Measurements from ENCODE around the gene GRK5. TPM values are rescaled to one million over a fixed set of nuclear protein-coding genes. Genes with fewer than 3 reads are reported as not detected.

GRK5 gene
- total and polyA plus RNA-seq, 9 of the 15 experiments (the other 6 are each of a cell fraction or from before 2014, with no cell fraction given): 0.46 to 0.83 (median 0.67) TPM; not detected in 2

DNA sequence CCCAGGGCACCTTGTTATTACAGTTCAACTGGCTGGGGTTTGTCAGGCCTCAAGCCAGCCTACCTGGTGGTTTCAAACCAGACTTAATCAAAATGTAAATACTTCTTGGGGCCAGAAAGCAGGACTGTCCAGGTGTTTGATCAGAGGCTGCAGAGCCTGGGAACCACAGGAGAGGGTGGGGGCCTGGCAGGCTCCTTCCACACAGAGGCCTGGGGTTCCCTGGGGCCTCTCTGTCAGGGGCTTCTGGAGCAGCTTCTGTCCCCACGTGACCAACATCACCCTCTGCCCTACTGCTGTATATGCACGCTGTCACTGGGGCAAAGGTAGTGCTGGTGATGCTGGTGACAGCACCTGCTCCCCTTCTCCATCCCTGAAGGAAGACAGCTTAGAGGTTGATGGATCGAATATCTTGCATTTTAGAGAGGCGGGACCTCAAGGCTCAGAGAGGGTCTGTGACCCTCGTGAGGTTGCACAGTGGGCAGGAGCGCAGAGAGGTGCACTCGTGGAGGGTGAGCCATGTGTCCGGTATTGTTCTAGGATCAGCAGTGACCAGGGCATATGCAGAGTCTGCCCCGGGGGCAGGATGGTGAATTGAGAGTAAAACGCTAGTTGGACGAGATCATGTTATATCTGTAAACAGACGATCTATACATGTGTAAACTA, 95.4 kb downstream of the GRK5 start (continued):
- TF ChIP-seq, protein P1, sequence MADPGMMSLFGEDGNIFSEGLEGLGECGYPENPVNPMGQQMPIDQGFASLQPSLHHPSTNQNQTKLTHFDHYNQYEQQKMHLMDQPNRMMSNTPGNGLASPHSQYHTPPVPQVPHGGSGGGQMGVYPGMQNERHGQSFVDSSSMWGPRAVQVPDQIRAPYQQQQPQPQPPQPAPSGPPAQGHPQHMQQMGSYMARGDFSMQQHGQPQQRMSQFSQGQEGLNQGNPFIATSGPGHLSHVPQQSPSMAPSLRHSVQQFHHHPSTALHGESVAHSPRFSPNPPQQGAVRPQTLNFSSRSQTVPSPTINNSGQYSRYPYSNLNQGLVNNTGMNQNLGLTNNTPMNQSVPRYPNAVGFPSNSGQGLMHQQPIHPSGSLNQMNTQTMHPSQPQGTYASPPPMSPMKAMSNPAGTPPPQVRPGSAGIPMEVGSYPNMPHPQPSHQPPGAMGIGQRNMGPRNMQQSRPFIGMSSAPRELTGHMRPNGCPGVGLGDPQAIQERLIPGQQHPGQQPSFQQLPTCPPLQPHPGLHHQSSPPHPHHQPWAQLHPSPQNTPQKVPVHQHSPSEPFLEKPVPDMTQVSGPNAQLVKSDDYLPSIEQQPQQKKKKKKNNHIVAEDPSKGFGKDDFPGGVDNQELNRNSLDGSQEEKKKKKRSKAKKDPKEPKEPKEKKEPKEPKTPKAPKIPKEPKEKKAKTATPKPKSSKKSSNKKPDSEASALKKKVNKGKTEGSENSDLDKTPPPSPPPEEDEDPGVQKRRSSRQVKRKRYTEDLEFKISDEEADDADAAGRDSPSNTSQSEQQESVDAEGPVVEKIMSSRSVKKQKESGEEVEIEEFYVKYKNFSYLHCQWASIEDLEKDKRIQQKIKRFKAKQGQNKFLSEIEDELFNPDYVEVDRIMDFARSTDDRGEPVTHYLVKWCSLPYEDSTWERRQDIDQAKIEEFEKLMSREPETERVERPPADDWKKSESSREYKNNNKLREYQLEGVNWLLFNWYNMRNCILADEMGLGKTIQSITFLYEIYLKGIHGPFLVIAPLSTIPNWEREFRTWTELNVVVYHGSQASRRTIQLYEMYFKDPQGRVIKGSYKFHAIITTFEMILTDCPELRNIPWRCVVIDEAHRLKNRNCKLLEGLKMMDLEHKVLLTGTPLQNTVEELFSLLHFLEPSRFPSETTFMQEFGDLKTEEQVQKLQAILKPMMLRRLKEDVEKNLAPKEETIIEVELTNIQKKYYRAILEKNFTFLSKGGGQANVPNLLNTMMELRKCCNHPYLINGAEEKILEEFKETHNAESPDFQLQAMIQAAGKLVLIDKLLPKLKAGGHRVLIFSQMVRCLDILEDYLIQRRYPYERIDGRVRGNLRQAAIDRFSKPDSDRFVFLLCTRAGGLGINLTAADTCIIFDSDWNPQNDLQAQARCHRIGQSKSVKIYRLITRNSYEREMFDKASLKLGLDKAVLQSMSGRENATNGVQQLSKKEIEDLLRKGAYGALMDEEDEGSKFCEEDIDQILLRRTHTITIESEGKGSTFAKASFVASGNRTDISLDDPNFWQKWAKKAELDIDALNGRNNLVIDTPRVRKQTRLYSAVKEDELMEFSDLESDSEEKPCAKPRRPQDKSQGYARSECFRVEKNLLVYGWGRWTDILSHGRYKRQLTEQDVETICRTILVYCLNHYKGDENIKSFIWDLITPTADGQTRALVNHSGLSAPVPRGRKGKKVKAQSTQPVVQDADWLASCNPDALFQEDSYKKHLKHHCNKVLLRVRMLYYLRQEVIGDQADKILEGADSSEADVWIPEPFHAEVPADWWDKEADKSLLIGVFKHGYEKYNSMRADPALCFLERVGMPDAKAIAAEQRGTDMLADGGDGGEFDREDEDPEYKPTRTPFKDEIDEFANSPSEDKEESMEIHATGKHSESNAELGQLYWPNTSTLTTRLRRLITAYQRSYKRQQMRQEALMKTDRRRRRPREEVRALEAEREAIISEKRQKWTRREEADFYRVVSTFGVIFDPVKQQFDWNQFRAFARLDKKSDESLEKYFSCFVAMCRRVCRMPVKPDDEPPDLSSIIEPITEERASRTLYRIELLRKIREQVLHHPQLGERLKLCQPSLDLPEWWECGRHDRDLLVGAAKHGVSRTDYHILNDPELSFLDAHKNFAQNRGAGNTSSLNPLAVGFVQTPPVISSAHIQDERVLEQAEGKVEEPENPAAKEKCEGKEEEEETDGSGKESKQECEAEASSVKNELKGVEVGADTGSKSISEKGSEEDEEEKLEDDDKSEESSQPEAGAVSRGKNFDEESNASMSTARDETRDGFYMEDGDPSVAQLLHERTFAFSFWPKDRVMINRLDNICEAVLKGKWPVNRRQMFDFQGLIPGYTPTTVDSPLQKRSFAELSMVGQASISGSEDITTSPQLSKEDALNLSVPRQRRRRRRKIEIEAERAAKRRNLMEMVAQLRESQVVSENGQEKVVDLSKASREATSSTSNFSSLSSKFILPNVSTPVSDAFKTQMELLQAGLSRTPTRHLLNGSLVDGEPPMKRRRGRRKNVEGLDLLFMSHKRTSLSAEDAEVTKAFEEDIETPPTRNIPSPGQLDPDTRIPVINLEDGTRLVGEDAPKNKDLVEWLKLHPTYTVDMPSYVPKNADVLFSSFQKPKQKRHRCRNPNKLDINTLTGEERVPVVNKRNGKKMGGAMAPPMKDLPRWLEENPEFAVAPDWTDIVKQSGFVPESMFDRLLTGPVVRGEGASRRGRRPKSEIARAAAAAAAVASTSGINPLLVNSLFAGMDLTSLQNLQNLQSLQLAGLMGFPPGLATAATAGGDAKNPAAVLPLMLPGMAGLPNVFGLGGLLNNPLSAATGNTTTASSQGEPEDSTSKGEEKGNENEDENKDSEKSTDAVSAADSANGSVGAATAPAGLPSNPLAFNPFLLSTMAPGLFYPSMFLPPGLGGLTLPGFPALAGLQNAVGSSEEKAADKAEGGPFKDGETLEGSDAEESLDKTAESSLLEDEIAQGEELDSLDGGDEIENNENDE (IDR thresholded peaks at IDR 0.05; ENCODE audit: low read depth, low read length): no peak
- no peak for TF ChIP-seq ZNF174 (CRISPR knock-in tag; IDR thresholded peaks at IDR 0.05)
- no peak for TF ChIP-seq ZNF561 (CRISPR knock-in tag; conservative IDR thresholded peaks at IDR 0.05)
- TF ChIP-seq, protein P2, sequence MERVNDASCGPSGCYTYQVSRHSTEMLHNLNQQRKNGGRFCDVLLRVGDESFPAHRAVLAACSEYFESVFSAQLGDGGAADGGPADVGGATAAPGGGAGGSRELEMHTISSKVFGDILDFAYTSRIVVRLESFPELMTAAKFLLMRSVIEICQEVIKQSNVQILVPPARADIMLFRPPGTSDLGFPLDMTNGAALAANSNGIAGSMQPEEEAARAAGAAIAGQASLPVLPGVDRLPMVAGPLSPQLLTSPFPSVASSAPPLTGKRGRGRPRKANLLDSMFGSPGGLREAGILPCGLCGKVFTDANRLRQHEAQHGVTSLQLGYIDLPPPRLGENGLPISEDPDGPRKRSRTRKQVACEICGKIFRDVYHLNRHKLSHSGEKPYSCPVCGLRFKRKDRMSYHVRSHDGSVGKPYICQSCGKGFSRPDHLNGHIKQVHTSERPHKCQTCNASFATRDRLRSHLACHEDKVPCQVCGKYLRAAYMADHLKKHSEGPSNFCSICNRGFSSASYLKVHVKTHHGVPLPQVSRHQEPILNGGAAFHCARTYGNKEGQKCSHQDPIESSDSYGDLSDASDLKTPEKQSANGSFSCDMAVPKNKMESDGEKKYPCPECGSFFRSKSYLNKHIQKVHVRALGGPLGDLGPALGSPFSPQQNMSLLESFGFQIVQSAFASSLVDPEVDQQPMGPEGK (CRISPR knock-in tag; IDR thresholded peaks at IDR 0.05; ENCODE audit: borderline replicate concordance): no peak
- TF ChIP-seq, protein P3, sequence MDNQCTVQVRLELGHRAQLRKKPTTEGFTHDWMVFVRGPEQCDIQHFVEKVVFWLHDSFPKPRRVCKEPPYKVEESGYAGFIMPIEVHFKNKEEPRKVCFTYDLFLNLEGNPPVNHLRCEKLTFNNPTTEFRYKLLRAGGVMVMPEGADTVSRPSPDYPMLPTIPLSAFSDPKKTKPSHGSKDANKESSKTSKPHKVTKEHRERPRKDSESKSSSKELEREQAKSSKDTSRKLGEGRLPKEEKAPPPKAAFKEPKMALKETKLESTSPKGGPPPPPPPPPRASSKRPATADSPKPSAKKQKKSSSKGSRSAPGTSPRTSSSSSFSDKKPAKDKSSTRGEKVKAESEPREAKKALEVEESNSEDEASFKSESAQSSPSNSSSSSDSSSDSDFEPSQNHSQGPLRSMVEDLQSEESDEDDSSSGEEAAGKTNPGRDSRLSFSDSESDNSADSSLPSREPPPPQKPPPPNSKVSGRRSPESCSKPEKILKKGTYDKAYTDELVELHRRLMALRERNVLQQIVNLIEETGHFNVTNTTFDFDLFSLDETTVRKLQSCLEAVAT (IDR thresholded peaks at IDR 0.05): no peak
- TF ChIP-seq COPS2 (conservative IDR thresholded peaks at IDR 0.05): no peak
- no peak for TF ChIP-seq TFAM (CRISPR knock-in tag; conservative IDR thresholded peaks at IDR 0.05)
- no peak for TF ChIP-seq DIDO1 (tag; IDR thresholded peaks at IDR 0.05; ENCODE audit: low read depth)

Data from K562 (cell line).